GM19351 (cell line): ENCODE measurements around the gene MELTF.

ENCODE experiments used
- ATAC-seq: cut with Tn5 transposase; IDR thresholded peaks from one replicate; pipeline ENCODE4 v1.9.1; 2021; ENCODE audit warnings: mild to moderate bottlenecking, moderate library complexity; ENCODE audit not compliant: unreplicated experiment

MELTF gene

DNA sequence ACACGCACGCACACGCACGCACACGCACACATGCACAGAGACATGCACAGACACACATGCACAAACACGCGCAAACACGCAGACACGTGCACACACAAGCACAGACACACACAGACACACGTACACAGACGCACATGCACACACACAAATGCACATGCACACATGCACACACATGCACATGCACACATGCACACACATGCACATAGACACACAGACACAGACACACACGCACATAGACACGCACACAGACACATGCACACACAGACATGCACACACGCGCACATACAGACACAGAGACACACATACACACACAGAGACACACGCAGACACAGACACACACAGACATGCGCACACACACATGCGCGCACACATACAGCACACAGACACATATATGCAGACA lies 34.6 kb downstream of the MELTF start:
- no peak for ATAC-seq

- no peak for ATAC-seq
Observed at GRCh38 chr3:196994056-196994455, 35.6 kb downstream of the MELTF start.

DNA sequence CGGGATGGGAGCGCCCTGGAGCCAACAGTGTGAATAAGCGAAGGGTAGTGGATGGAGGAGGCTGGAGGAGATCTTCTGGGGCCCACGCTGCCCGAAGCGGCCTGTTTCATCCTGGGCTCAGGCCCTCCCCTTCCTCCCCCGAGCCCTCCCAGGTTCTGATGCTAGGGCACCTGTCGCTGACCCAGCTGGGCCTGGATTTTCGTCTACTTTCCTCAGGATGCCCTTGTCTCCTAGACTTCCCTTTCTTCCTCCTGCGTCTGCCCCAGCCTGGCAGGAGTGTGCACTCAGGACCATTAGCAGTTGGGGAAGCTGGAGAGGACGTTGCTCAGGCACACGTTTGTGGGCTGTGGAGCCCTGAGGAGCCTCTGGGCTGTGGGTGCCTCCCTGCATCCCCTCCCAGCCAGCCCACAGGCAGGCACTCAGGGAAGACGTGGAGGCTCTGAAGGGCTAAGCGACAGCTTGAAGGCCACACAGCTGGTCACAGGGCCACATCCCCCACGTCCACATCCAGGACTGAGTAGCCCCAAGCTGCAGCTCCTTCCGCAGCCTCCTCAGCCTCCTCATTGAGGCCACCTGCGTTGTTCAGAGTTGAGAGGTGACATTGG lies 37.1 kb downstream of the MELTF start:
- ATAC-seq: no peak

- ATAC-seq: no peak
Observed at GRCh38 chr3:196991581-196992460, 37.8 kb downstream of the MELTF start.

GRCh38 chr3:196990601-196991007 lies 39.0 kb downstream of the MELTF start:
- ATAC-seq: no peak

DNA sequence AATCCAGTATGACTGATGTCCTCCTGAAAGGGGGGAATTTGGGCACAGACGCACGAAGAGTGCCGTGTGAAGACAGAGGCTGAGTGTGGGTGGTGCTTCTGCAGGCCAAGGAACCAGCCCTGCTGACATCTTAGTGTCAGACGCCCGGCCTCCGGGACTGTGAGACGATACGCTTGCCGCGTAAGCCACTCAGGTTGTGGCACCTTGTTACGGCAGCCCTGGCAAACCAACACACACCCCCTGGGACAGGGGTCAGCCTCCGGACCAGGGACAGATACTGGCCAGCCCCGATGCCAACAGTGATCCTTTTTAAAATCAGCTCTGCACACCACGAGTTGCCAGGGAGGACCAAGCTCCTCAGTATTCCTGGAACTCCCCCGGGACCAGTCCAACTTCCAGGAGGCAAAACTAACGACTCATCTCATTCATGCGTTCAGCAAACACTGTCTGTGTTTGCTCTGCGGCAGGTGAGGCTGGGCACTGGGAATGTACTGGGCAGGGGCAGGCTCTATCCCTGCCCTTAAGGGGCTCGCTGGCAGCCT lies 39.8 kb downstream of the MELTF start:
- no peak for ATAC-seq

DNA sequence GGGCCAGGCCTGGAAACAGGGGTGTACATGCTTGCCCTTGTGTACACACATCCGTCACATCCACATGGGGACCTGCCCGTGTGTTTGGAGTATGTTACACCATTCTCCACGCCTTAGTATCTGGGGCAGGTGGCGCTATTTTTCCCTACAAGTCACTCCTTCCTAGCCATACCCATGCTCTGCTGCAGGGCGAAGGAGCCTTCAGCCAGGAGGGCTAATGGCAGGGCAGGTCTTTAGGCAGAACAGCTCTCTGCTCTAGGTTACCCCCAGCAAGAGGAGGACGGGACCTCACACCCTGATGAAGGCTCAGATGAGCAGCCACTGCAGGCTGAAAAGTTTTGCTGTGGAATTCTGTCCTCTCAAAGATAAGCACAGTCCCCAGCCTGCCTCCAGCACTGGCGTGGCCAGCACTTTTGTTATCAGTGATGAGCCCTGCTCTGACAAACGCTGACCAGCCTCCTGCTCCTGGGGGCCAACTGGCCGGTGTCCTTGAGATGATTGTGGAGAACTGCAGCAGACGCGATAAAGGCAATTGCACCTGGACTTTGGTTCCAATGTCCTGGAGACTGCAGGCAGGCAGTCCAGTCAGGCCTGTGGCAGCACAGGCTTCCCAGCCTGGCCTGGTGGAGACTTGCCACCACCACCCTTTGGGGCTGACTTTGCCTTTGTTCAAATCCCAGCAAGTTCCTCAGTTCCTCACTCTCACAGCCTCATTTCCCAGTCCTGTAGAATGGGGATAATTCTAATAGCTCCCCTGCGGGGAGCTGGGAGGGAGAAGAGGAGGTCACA lies 41.2 kb downstream of the MELTF start:
- no peak for ATAC-seq

DNA sequence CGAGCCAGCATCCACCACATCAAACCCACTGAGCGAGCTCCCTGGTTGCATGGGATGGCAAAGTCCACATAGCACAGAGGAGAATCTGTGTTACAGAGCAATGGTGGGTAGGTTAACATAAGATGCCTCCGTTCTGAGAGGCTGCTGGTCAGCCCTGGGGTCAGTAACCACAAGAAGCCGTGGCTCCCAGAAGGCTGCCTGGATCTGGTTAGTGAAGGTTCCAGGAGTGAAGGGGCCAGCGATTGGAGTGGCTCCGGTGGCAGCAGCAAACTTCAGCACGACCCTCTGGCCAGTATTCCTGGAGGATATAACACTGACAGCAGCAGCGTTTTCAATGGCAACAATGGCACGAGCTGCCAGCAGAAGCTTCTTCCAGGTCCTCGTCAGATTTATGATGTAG lies 42.6 kb downstream of the MELTF start:
- ATAC-seq: no peak

GRCh38 chr3:196985954-196986885 lies 43.4 kb downstream of the MELTF start:
- ATAC-seq: no peak

DNA sequence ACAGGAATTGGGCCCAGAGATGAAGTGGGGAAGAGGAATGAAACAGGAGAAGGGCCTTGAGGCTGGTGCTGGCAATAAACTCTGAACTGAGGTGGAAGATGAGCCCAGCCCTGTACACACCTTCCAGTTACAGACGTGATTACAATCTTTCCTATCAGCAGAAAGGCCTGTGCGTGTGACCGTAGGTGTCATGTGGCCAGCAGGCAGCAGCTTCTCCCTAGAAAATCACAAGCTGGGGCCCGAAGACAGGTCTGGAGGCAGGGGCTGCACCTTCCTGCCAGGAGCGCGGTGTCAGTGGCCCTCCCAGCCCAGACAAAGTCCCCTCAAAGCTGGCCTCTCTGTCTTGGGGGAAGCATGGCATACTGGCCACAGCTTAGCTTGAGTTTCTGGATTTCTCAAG lies 44.3 kb downstream of the MELTF start:
- ATAC-seq: no peak

DNA sequence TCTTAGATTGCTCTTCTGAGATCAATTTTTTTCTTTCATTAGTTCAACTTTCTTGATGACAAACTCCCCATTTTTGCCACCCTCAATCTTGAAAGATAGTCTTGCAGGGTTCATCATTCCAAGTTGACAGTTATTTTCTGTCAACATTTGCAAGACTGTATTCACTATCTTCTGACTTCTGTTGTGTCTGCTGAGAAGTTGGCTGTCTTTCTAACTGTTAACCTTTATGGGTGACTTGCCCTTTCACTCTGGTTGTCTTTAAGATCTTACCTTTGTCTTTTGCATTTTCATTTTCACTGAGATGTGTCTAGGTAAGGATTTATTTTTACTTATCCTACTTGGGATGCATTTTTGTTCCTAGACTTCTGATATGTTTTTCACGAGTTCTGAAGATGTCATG lies 46.4 kb downstream of the MELTF start:
- no peak for ATAC-seq

DNA sequence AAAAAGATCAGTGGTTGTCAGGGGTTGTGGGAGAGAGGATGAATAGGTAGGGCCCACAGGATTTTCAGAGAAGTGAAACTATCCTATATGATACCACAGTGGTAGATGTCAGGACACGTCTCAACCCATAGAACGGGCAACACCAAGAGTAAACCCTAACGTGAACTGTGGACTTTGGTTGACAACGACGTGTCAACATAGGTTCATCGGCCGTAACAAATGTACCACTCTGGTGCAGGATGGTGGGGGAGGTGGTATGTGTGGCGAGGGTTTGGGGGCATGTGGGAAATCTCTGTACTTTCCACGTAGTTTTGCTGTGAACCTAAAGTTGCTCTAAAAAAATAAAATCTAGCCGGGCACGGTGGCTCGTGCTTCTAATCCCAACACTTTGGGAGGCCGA lies 48.0 kb downstream of the MELTF start:
- ATAC-seq: no peak

- ATAC-seq: no peak
Observed at GRCh38 chr3:196979545-196979944, 50.1 kb downstream of the MELTF start.

- ATAC-seq: no peak
Observed at GRCh38 chr3:196976941-196977340, 52.7 kb downstream of the MELTF start.

GRCh38 chr3:196975349-196975748 lies 54.3 kb downstream of the MELTF start:
- no peak for ATAC-seq

- no peak for ATAC-seq
Observed at GRCh38 chr3:196974661-196975060, 55.0 kb downstream of the MELTF start.

- ATAC-seq: no peak
Observed at GRCh38 chr3:196971094-196971698, 58.4 kb downstream of the MELTF start.

DNA sequence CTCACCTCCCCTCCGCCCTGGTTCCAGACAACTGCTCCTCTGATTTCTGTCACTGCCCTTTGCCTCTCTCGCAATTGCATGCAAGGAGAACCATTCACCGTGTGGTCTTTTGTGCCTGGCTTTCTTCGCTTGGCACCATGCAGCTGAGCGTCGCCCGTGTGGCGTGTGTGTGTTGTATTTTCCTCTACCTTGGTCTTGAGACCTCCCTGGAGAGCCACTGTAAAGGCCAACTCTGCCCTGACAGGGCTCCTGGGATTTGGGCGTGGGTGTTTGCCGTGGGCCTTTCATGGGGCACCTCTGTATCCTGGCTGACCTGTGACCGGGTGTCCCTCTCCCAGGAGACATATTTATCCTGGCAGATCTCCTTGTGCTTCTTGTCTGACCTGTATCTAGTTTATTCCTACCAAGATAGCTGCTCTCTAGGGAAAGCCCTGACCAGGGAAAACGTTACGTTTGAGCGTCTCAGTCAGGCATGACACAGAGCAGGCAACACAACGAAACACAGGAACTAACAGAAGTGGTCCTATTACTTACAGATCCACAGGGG lies 59.0 kb downstream of the MELTF start:
- no peak for ATAC-seq

DNA sequence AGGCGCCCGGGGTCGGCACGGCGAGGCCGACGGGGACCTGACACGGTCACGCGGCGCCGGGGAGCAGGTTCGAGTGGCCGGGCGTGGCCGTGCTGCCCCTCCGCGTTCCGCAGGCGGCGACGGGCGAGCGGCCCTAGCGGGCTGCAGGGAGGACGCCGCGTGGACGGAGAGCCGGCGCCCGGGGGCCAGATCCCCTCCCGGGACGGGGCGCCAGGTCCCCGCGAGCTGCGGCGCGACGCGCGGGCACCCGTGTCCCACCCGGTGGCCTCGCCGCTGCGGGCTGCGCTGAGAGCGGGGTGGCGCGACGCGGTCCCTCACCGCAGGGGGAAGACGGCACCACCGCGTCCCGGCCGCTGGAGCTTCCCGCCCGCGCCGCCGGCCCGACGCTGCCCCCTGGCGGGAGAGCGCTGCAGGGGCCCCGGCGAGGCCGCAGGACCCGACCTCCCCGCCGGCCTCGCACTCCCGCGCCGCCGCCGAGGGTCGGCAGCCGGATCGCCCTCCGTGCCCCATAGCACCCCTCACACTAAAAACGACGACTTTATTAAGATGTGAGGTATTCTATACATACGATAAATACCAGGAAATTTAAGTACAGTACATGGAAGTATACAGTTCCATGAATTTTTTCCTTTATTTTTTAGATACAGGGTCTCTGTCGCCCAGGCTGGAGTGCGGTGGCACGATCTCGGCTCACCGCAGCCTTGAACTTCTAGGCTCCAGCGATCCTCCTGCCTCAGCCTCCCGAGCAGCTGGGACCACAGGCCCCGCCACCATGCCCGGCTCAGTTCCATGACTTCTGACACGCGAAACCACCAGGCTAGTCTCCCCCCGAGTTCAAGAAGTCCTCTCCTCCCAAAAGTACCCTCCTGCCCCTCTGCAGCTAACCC lies 59.7 kb downstream of the MELTF start:
- ATAC-seq: peak; percentile 46
